Tibial nerve (tissue), 3 donors: ENCODE results near the gene BMP2K.

Experiments used
- CTCF ChIP-seq, 5 experiments: fragments of 200-600 bp in 3 of 5; fragments of 450-650 bp in 2 of 5; sonication (generic) in 3 of 5; IDR thresholded peaks; one replicate each; pipeline ENCODE4 v1.5.1; 2016 to 2019; ENCODE audit warnings: antibody characterized with exemption in 5 of 5, mild to moderate bottlenecking in 3 of 5, moderate library complexity in 2 of 5
- POLR2A ChIP-seq, 2 donors: fragments of 450-650 bp; IDR thresholded peaks; one replicate each; pipeline ENCODE4 v1.6.1; 2017; ENCODE audit warnings: antibody characterized with exemption in 2 of 2, mild to moderate bottlenecking in 2 of 2, moderate library complexity in 2 of 2

DNA sequence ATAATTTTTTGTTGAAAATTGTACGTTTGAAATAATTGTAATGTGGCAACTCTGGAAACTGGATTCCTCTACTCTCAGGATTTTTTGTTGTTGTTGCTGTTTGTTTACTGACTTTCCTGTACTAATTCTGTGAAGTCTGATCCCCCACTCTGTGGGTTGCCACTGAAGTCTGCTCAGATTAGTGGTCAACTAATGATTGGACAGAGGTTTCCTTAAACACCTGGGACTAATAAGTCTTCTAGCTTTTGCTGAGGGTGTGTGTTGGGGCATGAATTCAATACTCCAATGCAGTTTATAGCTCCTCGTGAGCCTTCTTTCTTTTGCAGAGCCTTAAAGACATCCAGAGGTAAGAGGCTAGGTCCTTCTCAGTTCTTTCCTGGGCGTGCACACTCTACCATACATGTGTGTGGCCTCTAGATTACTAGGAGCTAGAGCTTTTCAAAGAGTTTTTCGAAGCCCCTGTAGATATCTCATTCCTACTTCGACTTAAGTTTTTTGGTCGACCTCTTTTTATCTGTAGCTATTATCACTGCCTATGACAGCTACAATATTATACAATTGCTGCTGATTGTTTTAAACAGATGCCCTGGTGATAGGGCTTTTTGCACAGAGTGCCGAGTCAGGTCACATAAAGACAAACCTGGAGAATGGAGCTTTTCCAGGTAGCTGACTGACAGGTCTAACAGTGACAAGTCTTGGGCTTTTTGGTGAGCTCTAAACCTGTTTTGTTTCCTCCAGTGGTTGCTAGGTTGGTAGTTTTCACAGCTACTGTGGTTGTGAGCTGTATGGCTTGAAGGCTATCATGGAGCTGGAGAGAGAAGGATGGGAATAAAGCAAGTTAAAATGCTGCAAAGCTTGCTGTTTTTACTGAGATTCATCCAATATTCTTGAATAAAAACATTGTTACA, 34.0 kb downstream of the BMP2K start:
- TF ChIP-seq CTCF (IDR thresholded peaks at IDR 0.05) (no peak), POLR2A (IDR thresholded peaks at IDR 0.05) (no peak)
